Airway epithelial cell (primary cell): ENCODE results near the gene MUSTN1. TPM values are rescaled to one million over a fixed set of nuclear protein-coding genes. Genes with fewer than 3 reads are reported as not detected.

Experiments used
- total RNA-seq: library from RNA; depleted of rRNA; stranded (reverse); fragments of >200 nt; gene quantifications from 2 replicates; pipeline ENCODE4 v1.2.3, GENCODE V29; 2015

The MUSTN1 gene
- 0.79 TPM in 1 of 2 replicates, not detected in the other for total RNA-seq

GRCh38 chr3:52834871-52835501, at the start of gene MUSTN1:
Gene MUSTN1, minus strand, starts transcription at chr3:52835019. Its CDS starts 71 bp downstream, at chr3:52834948.

DNA sequence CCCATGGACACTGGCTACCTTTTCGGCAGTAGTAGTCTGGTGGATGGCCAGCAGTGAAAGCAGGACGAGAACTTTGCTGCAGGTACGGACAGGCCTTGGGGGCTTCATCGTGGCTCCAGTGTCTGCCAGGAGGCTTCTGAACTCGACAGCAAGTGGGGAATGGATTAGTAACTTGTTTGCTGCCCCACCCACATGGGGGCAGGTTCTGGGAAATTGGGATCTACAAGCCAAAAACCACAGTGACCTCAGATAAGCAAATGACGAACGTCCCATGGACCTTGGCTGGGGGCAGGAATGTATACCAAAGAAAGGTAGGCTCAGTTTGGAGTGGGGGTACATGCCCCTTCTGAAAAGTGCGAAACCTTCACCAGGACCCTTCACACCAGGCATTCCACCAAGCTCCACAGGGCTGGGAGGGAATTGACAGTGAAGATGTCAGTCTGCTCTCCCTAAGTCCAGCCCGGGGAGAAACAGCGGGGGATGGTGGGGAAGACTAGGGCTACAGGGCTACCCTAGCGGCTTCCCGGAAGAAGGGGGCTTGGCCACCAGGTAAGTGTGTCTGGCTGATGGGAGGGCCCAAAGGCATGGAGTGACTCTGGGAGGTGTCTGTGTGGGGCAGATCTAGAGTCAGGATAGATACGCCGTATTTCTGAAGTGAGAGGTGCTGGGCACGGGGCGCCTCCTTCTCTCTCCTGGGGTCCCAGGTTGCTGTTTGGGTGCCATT, 4.1 kb downstream of the MUSTN1 start, which contains the start of gene ITIH4:
ITIH4 (minus strand) TSS at position 138 of the 724 bp plus-strand sequence; CDS start at position 108, 30 bp downstream.

GRCh38 chr3:52794612-52795099, 40.2 kb downstream of the MUSTN1 start, which contains the start of gene ITIH3:
Gene ITIH3, plus strand, starts transcription at chr3:52794796. Its CDS starts 8 bp downstream, at chr3:52794804.

Other genes starting within 250 kb of the MUSTN1 start
- 25.2 and 41.5 TPM in 2 replicates for gene PBRM1, start 149.1 kb downstream of the MUSTN1 start, total RNA-seq
- 91.3 and 106 TPM in 2 replicates for gene GNL3, start 149.0 kb downstream of the MUSTN1 start, total RNA-seq
- gene GLT8D1, start 129.2 kb downstream of the MUSTN1 start, total RNA-seq, result 50.4 and 59.9 TPM in 2 replicates
- gene SPCS1, start 128.9 kb downstream of the MUSTN1 start, total RNA-seq, result 169 and 183 TPM in 2 replicates
- 7.9 and 14.5 TPM in 2 replicates for gene NEK4, start 64.1 kb downstream of the MUSTN1 start, total RNA-seq
- gene ITIH1, start 57.4 kb downstream of the MUSTN1 start, total RNA-seq, result not detected in 2 replicates
- gene ITIH3, start 40.2 kb downstream of the MUSTN1 start, total RNA-seq, result not detected in 2 replicates
- not detected in 2 replicates for gene ITIH4, start 4.3 kb downstream of the MUSTN1 start, total RNA-seq
- 11.9 and 13.8 TPM in 2 replicates for gene STIMATE, start 62.5 kb upstream of the MUSTN1 start, total RNA-seq
- gene SFMBT1, start 211.1 kb upstream of the MUSTN1 start, total RNA-seq, result 3.5 and 5.6 TPM in 2 replicates